Stimulated activated CD4-positive, alpha-beta T cell treated with anti-CD3 and anti-CD28 coated beads, Interleukin-12 subunit alpha, Interleukin-12 subunit beta, amount 100 ng/mL, for 24 hours (primary cell): Measurements from ENCODE around the gene YPEL4.
"Not testable (repeated sequence)": the region's sequence is repeated elsewhere in the genome, so short reads cannot be mapped to it uniquely, and the experiment has no call there.

Source experiments
- DNase-seq, 2 experiments: peaks; one replicate each; pipeline ENCODE4 v3.0.0-alpha.2; 2020; ENCODE audit warnings: low read depth in 2 of 2

The YPEL4 gene, protein sequence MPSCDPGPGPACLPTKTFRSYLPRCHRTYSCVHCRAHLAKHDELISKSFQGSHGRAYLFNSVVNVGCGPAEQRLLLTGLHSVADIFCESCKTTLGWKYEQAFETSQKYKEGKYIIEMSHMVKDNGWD

GRCh38 chr11:57649826-57650738, at the start of gene YPEL4:
Gene YPEL4, minus strand, starts transcription at chr11:57649912. Its CDS starts 2,805 bp downstream, at chr11:57647107.
- peak; percentile 17 to 24 for DNase-seq

- no peak for DNase-seq
Measured at GRCh38 chr11:57698843-57699365, 49.2 kb upstream of the YPEL4 start.

GRCh38 chr11:57690474-57690873, 40.8 kb upstream of the YPEL4 start:
- DNase-seq: not testable (repeated sequence)

GRCh38 chr11:57681168-57681567, 31.5 kb upstream of the YPEL4 start:
- DNase-seq: no peak

DNA sequence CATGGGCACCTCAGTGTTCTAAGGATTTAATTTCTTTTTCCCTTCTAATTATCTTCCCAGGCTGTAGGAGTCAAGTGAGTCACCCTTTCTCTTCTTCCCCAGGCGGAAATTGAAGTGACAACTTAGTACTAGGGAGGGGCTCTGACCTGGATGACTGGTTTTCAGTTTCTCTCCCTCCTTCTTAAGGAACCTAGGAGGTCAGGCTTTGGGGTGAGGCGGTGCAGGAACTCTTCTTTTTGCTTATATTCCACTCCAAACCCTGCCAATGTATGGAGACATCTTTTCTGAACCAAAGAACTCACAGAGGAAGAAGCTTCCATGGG, 30.8 kb upstream of the YPEL4 start:
- no peak for DNase-seq

- DNase-seq: no peak
Measured at GRCh38 chr11:57679396-57679795, 29.7 kb upstream of the YPEL4 start.

- DNase-seq: no peak
Measured at GRCh38 chr11:57675176-57675941, 25.6 kb upstream of the YPEL4 start.

DNA sequence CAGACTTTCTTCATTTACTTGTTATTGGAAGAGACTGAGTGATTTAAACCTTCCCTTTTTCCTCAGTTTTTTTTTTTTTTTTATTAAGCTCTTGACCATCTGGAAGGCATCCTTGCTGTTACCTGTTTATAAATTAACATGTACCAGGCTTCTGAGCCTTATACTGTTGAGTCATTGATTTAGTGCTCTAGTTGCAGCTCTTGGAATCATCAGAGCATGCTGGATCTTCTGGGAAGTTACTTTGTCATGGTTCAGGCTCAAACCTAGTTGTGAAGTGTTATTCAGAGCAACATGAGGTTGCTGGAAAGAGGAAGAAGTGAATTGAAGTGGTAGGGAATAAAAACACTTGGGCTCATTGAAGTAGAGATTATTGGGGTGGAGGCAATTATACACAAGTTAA, 24.5 kb upstream of the YPEL4 start:
- no peak for DNase-seq

GRCh38 chr11:57668434-57668782, 18.7 kb upstream of the YPEL4 start:
- no peak for DNase-seq

GRCh38 chr11:57667736-57668433, 18.2 kb upstream of the YPEL4 start, which contains the start of gene ZDHHC5:
Gene ZDHHC5, plus strand, starts transcription at chr11:57668114. Its CDS starts 4,977 bp downstream, at chr11:57673091.
- DNase-seq: peak; percentile 98 to 99

GRCh38 chr11:57667117-57667735, 17.5 kb upstream of the YPEL4 start:
- DNase-seq: peak; percentile 80 to 85

DNA sequence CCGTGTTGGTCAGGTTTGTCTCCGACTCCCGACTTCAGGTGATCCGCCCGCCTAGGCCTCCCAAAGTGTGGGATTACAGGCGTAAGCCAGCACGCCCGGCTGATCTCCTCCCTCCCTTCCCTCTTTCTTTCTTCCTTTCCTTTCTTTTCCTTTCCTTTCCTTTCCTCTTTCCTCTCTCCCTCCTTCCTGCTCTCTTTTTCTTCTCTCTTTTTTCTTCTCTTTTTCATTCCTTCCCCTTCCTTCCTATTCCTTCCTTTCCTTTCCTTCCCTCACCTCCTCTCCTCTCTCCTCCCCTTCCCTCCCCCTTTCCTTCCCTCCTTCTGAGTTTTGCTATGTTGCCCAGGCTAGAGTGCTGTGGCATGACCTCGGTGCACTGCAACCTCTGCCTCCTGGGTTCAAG, 14.3 kb upstream of the YPEL4 start:
- no peak for DNase-seq

DNA sequence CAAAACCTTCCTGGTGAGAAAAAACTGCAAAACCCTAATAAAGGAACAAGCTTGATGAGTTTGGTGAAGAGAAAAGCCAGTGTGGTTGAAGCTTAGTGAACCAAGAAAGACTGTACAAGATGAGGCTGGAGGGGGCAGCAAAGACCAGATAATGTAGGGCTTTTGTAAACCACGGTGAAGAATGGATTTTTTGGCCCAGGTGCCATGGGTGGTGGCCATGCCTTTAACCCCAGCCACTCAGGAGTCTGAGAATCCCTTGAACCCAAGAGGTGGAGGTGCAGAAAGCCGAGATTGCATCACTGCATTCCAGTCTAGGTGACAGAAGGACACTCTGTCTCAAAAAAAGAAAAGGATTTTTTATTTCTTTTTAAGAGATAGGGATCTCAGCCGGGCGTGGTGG, 13.2 kb upstream of the YPEL4 start:
- DNase-seq: no peak

DNA sequence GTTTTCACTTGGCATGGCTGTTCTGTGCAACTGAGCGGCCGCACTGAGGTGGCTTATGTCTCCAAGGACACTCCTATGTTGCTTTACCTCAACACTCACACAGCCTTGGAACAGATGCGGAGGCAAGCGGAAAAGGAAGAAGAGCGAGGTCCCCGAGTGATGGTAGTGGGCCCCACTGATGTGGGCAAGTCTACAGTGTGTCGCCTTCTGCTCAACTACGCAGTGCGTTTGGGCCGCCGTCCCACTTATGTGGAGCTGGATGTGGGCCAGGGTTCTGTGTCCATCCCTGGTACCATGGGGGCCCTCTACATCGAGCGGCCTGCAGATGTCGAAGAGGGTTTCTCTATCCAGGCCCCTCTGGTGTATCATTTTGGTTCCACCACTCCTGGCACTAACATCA, 10.0 kb upstream of the YPEL4 start:
- DNase-seq: no peak

DNA sequence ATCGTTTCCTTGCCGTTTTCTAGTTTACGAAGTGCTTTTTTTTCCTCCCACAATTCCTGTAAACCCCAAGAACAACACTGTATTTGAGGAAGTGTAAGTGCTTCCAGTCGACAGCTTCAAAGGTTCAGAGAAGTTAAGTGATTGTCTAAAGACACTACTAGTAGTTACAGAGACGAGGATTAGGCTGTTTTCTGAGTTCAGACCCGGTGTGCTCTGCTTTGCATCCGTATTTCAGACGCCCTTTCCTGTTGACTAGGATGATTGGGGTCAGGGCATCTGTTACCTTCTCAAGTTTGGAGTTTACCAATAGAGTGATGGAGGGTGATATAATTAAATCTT, 8.3 kb upstream of the YPEL4 start:
- no peak for DNase-seq

DNA sequence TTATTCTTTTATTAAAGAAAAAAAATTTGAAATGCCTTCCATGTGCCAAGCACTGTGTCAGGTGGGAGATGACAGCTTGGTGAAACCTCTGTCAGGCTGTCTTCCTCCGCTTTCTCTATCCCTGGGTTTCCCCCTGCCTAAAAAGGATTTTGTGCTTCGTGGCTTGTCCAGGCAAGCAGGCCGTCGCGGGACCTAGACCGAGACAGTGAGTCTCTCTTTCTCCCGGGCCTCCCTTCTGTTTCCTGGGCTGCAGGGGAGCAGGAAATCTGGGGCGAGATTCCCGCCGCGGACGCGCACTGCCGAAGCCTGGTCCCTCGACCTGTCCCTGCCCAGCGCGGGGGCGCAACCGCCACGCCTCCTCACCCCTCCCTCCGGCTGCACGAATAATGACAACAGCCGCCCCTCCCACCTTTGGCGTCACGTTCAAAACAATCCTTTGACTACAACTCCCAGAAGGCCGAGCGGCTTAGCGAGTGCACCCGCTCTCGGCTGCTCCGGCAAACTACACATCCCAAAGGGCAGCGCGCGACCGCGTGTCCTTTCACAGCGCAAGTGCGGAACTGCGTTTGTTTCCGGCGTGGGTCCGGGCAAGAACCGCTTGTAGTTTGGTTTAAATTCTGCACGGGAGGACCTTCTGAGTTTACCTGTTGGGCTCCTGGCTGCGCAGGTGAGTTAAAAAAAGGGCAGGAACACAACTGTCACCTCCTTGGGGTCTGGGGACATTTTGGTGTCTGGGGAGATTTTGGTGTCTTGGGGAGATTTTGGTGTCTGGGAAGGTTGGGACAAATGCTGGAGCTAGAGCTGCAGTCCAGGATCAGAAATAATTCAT, 7.7 kb upstream of the YPEL4 start, which contains the start of gene CLP1:
TSS of gene CLP1 (plus strand) at position 569 of the 829 bp plus-strand sequence. CDS start 1,715 bp downstream, outside the sequence.
- peak; percentile 99 for DNase-seq

DNA sequence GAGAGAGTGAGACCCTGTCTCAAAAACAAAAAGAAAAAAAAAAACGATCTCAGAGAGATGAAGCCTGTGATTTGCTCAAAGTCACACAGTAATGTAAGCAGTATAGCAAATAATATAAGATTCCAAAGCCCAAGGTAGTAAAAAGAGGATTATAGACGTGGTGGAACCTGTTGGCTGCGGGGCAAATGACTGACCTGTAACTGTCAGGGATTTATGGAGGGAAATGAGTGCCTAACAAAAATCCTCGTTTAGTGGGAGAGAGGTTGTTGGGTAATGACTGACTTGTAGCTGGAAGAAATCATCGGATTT, 7.1 kb upstream of the YPEL4 start:
- DNase-seq: no peak

- DNase-seq: no peak
Measured at GRCh38 chr11:57653163-57653562, 3.5 kb upstream of the YPEL4 start.

- DNase-seq: no peak
Measured at GRCh38 chr11:57652662-57653061, 3.0 kb upstream of the YPEL4 start.

DNA sequence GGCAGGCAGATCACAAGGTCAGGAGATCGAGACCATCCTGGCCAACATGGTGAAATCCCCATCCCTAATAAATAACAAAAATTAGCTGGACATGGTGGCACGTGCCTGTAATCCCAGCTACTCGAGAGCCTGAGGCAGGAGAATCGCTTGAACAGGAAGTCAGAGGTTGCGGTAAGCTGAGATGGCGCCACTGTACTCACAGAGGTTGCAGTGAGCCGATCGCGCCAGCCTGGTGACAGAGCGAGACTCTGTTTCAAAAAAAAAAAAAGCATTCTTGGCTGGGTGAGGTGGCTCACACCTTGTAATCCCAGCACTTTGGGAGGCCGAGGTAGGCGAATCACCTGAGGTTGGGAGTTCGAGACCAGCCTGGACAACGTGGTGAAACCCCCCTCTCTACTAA, 2.5 kb upstream of the YPEL4 start:
- DNase-seq: not testable (repeated sequence)

DNA sequence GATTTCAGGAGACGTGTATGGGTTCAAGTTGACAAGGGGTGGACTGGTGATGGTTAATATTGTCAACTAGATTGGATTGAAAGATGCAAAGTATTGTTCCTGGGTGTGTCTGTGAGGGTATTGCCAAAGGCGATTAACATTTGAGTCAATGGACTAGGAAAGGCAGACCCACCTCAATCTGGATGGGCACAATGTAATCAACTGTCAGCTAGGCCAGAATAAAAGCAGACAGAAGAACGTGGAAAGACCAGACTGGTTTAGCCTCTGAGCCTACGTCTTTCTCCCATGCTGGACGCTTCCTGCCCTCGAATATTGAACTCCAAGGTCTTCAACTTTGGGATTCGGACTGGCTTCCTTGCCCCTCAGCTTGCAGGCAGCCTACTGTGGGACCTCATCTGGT, 1.7 kb upstream of the YPEL4 start:
- DNase-seq: no peak
